GM23248 (cell line): ENCODE data around the gene CAMK1D.

ENCODE experiments used
- EZH2 ChIP-seq: fragments of 200-600 bp; sonication (generic); IDR thresholded peaks from 2 replicates; pipeline ENCODE4 v1.6.1; 2018; ENCODE audit warnings: antibody characterized with exemption, mild to moderate bottlenecking; ENCODE audit not compliant: insufficient read depth, poor library complexity, severe bottlenecking
- EZH2phosphoT487 ChIP-seq: fragments of 200-600 bp; sonication (generic); IDR thresholded peaks from 2 replicates; pipeline ENCODE4 v1.6.1; 2018; ENCODE audit warnings: antibody characterized with exemption, moderate library complexity, mild to moderate bottlenecking, low read depth; ENCODE audit not compliant: insufficient read depth

DNA sequence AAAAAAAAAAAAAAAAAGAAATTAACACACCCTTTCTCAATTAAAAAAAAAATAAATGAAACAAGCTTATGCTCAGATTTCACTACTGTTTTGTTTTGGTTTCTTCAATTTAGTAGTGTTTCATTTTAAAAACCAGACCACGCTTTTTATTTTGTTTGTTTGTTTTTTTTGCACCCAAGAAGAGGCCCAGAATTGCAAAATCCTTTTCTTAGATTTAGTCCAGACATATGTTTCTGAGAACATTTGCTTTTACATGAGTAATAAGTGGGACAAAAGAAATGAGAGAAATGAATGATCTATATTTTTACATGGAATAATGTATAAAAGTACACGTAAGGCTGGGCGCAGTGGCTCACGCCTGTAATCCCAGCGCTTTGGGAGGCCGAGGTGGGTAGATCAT lies 34.5 kb upstream of the CAMK1D start:
- TF ChIP-seq EZH2 (no peak), EZH2phosphoT487 (no peak)
